Hepatocyte (in vitro differentiated cells): ENCODE results near the gene DGCR6L. TPM values are rescaled to one million over a fixed set of nuclear protein-coding genes. Genes with fewer than 3 reads are reported as not detected.

Experiments used
- DNase-seq: peaks from one replicate; pipeline ENCODE4 v3.0.0-alpha.2; 2016; ENCODE audit warnings: low spot score
- H2AFZ ChIP-seq: fragments of 200-600 bp; sonication (generic); 2 replicates; pipeline ENCODE4 v1.6.0; 2016; ENCODE audit warnings: antibody characterized with exemption, mild to moderate bottlenecking
- H3K27ac ChIP-seq: fragments of 200-600 bp; sonication (generic); 2 replicates; pipeline ENCODE4 v1.5.1; 2016; ENCODE audit warnings: mild to moderate bottlenecking
- H3K27me3 ChIP-seq: fragments of 200-600 bp; sonication (generic); 2 replicates; pipeline ENCODE4 v1.6.1; 2016
- H3K36me3 ChIP-seq: fragments of 200-600 bp; sonication (generic); replicated peaks from 2 replicates; pipeline ENCODE4 v1.5.1; 2016; ENCODE audit warnings: low read depth; ENCODE audit not compliant: insufficient read depth
- H3K4me1 ChIP-seq: fragments of 200-600 bp; sonication (generic); 2 replicates; pipeline ENCODE4 v1.5.1; 2016; ENCODE audit warnings: mild to moderate bottlenecking, moderate library complexity; ENCODE audit not compliant: insufficient read depth
- H3K4me2 ChIP-seq: fragments of 200-600 bp; sonication (generic); 2 replicates; pipeline ENCODE4 v1.6.0; 2016
- H3K4me3 ChIP-seq: fragments of 200-600 bp; sonication (generic); 2 replicates; pipeline ENCODE4 v1.5.1; 2016; ENCODE audit warnings: mild to moderate bottlenecking
- H3K79me2 ChIP-seq: fragments of 200-600 bp; sonication (generic); 2 replicates; pipeline ENCODE4 v1.6.0; 2017; ENCODE audit warnings: mild to moderate bottlenecking
- H3K9me2 ChIP-seq: fragments of 200-600 bp; sonication (generic); replicated peaks from 2 replicates; pipeline ENCODE4 v1.6.0; 2017; ENCODE audit warnings: mild to moderate bottlenecking; ENCODE audit not compliant: insufficient read depth
- H3K9me3 ChIP-seq: fragments of 200-600 bp; sonication (generic); 2 replicates; pipeline ENCODE4 v1.5.1; 2016; ENCODE audit warnings: low read depth, mild to moderate bottlenecking
- H4K20me1 ChIP-seq: fragments of 200-600 bp; sonication (generic); 2 replicates; pipeline ENCODE4 v1.6.0; 2016; ENCODE audit warnings: mild to moderate bottlenecking; ENCODE audit not compliant: insufficient read depth, poor library complexity, severe bottlenecking
- CTCF ChIP-seq: fragments of 200-600 bp; sonication (generic); IDR thresholded peaks from 2 replicates; pipeline ENCODE4 v1.5.1; 2016; ENCODE audit warnings: antibody characterized with exemption, mild to moderate bottlenecking; ENCODE audit not compliant: poor library complexity
- EZH2 ChIP-seq: fragments of 200-600 bp; sonication (generic); IDR thresholded peaks from 2 replicates; pipeline ENCODE4 v1.6.1; 2016; ENCODE audit warnings: antibody characterized with exemption, mild to moderate bottlenecking, borderline replicate concordance
- EZH2phosphoT487 ChIP-seq: fragments of 200-600 bp; sonication (generic); IDR thresholded peaks from one replicate; pipeline ENCODE4 v1.6.1; 2018; ENCODE audit warnings: antibody characterized with exemption, mild to moderate bottlenecking, low read depth, moderate library complexity; ENCODE audit not compliant: unreplicated experiment, severe bottlenecking
- WGBS: methylation state at CpG from one replicate; pipeline ENCODE4 v1.1.6; 2016; ENCODE audit warnings: low lambda C conversion rate; ENCODE audit errors: missing lambda C conversion rate; 5-methylcytosine and 5-hydroxymethylcytosine counted together
- polyA plus RNA-seq: library from polyadenylated mRNA; unstranded; fragments of >200 nt; fragmentation: Nextera tagmentation; extraction: Ambion mirVana; gene quantifications from 2 replicates; pipeline ENCODE4 v1.2.1, GENCODE V29; 2016
- total RNA-seq: library from RNA; depleted of rRNA; stranded (reverse); fragments of >200 nt; gene quantifications from 2 replicates; pipeline ENCODE4 v1.2.3, GENCODE V29; 2014

DGCR6L gene
- total and polyA plus RNA-seq, 2 experiments from 2014 or later = 49.8 to 93.4 TPM

GRCh38 chr22:20298110-20298802 lies 21.6 kb downstream of the DGCR6L start:
- Histone ChIP-seq H4K20me1 (no peaks in the 10 kb centered on the region), H3K4me1 (peaks cover 13% of the 10 kb centered on the region), H3K9me2 (no peaks in the 10 kb centered on the region), H3K27me3 (peaks cover 3% of the 10 kb centered on the region), H3K9me3 (no peaks in the 10 kb centered on the region), H3K36me3 (no peaks in the 10 kb centered on the region), H3K4me2 (peak overlapping the region; percentile 100), H2AFZ (peak overlapping the region; percentile 94), H3K4me3 (no peak overlapping the region), H3K79me2 (no peaks in the 10 kb centered on the region), H3K27ac (no peak overlapping the region)
- DNase-seq = no peak
- TF ChIP-seq EZH2phosphoT487 (no peak), CTCF (no peak), EZH2 (no peak)
- WGBS = 50% methylated on average over 23 of the region's 25 CpGs

GRCh38 chr22:20297414-20298109 lies 22.3 kb downstream of the DGCR6L start:
- Histone ChIP-seq H3K4me3 (no peak overlapping the region), H3K9me3 (no peaks in the 10 kb centered on the region), H3K27me3 (peaks cover 3% of the 10 kb centered on the region), H3K36me3 (no peaks in the 10 kb centered on the region), H3K9me2 (no peaks in the 10 kb centered on the region), H2AFZ (no peak overlapping the region), H3K4me1 (peaks cover 13% of the 10 kb centered on the region), H4K20me1 (no peaks in the 10 kb centered on the region), H3K79me2 (no peaks in the 10 kb centered on the region), H3K4me2 (no peak overlapping the region), H3K27ac (no peak overlapping the region)
- TF ChIP-seq EZH2 (no peak), EZH2phosphoT487 (no peak), CTCF (no peak)
- DNase-seq = no peak
- 78% methylated on average over 9 of the region's 9 CpGs for WGBS

- no peak overlapping the region for H3K4me2 ChIP-seq
- H3K27me3 ChIP-seq = peaks cover 3% of the 10 kb centered on the region
- H3K36me3 ChIP-seq = no peaks in the 10 kb centered on the region
- peaks cover 13% of the 10 kb centered on the region for H3K4me1 ChIP-seq
- H2AFZ ChIP-seq = no peak overlapping the region
- no peaks in the 10 kb centered on the region for H3K9me2 ChIP-seq
- 88% methylated on average over 9 of the region's 9 CpGs for WGBS
- DNase-seq = no peak
- no peaks in the 10 kb centered on the region for H3K79me2 ChIP-seq
- TF ChIP-seq EZH2 (no peak), CTCF (no peak), EZH2phosphoT487 (no peak)
- no peaks in the 10 kb centered on the region for H3K9me3 ChIP-seq
- H3K4me3 ChIP-seq = no peak overlapping the region
- H3K27ac ChIP-seq = no peak overlapping the region
- H4K20me1 ChIP-seq = no peaks in the 10 kb centered on the region
These were observed 23.3 kb downstream of the DGCR6L start for GRCh38 chr22:20296598-20296997.
